ENCODE data around the gene PARS2.
A peak's percentile ranks its signal among the peaks of the same experiment; 100 is the strongest.

GRCh38 chr1:54791880-54792522 is 27.7 kb upstream of the PARS2 start:
- TF ChIP-seq CTCF (IDR thresholded peaks at IDR 0.05 in 8 of 11, conservative IDR thresholded peaks at IDR 0.05 in 3 of 11) (peak in 7 of 11 experiments; percentile 5 to 62 (median 51)), POLR2A (IDR thresholded peaks at IDR 0.05) (no peak), POLR2AphosphoS5 (IDR thresholded peaks at IDR 0.05) (no peak)
